HUDEP-2 (cell line): ENCODE measurements around the gene SLC13A3.

Experiments used
- DNase-seq, 76 experiments: peaks; one replicate each; lab custom pipeline; 2025; ENCODE audit not compliant: unreplicated experiment in 76 of 76; lab: John Stamatoyannopoulos, UW

SLC13A3 gene

DNA sequence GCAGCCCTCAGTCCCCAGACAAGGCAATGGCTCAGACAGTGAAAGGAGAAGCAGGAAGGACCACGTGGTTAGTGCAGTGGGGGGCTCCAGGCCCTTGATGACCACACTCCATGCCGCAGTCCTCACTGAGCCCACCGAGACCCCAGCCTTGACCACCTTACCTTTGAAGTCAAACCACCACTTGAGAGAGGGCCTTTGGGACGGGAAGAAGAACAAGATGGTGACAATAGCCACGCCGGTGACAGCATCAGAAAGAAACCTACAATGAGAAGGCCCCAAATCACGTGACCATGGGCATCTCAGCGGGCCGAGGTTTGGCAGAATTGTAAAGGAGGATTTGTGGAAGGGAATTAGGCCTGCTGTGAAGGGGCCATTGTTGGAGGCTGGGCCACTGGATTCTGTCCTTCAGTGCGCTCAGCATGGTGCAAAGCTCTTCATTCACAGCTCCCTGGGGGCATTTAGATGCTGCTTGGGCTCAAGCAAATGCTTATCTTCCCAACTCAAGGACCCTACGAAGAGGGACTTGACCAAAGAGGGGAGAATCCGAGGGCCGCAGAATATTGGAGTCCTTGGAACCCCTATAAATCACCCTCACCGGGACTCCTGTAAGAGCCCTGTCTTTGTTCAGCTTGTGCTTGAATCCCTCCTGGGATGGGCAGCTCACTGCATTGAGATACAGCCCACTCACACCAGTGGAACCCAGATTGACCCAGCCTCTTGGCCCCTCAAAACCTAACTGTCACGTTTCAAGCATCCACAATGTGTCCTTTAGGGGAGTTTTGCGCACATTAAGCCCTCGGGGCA is 67.6 kb downstream of the SLC13A3 start:
- no peak for DNase-seq

GRCh38 chr20:46582648-46583047 is 68.6 kb downstream of the SLC13A3 start:
- no peak for DNase-seq

GRCh38 chr20:46581391-46581790 is 69.9 kb downstream of the SLC13A3 start:
- no peak for DNase-seq

- no peak for DNase-seq
Measured at GRCh38 chr20:46580613-46581205, 70.5 kb downstream of the SLC13A3 start.

GRCh38 chr20:46578745-46579144 is 72.5 kb downstream of the SLC13A3 start:
- DNase-seq: no peak

DNA sequence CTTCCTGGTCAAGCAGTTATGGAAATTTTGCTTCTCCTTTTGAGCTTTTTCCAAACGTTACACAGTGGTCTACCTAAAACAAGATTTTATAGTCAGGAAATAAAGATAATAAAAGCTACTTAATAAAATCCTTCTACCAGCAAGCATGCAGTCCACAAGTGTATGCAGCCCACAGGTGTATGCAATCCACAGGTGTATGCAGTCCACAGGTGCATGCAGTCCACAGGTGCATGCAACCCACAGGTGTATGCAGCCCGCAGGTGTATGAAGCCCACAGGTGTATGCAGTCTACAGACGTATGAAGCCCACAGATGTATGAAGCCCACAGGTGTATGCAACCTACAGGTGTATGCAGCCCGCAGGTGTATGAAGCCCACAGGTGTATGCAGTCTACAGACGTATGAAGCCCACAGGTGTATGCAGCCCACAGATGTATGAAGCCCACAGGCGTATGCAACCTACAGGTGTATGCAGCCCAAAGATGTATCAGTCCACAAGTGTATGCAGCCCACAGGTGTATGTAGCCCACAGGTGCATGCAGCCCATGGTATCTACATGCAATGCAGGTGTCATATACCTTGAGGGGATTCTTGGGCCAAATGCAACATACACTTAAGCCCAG is 74.4 kb downstream of the SLC13A3 start:
- no peak for DNase-seq

DNA sequence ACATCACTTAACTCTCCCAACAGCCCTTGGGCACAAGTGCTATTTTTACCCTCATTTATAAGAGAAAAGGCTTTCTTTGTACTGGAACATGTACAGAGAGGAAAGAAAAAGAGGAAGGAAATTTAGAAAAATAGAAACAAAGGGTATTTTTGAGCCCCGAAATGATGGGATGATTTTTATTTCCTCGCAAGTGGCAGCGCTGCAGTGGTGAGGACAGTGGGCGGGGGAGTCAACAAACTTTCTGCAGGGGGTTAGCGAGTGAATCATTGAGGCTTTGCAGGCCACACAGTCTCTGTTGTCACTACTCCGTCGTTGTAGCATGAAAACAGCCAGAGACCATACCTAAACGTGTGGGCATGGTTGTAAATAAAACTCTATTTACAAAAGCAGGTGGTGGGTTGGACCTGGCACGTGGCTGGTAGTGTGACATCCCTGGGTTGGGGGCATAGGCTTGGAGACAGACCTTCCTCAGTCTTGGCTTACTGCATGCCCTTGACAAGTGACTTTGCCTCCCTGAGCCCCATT is 75.3 kb downstream of the SLC13A3 start:
- no peak for DNase-seq

DNA sequence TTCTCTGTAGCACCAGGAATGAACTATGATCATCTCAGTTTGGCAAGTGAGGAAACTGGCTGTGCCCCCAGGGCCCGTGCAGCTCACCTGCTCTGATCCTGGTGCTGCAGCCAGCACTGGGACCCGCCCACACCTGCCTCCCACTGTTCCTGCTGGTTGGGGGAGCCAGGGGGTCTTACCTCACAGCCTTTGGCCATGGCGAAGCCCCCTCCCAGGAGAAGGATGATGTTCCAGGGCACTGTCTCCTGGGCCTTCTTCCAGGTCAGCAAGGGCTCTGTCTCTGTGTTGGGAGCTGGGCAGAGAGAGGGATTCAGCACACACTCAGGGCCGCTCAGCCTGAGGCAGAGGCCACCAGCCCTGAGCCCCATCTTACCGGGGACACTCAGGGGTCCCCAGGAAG is 75.9 kb downstream of the SLC13A3 start:
- no peak for DNase-seq

- DNase-seq: no peak
Measured at GRCh38 chr20:46573788-46574584, 77.3 kb downstream of the SLC13A3 start.

DNA sequence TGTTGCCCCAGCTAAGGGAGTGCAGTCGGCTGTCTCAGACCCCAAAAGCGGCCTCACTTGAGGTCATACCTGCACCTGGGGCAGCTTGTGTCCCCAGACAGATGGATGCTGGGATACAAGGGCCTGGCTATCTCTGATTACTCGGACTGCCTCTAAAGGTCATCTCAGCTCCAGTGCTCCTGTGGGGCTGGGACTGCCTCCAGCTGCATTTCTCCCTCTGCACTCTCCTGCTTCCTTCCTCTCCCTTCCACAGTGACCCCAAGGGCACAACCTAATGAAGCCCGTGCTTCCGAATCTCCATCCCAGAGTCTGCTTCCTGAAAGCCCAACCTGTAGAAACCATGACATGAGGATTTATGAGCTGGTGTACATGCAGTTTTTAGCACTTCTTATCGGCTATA is 78.0 kb downstream of the SLC13A3 start:
- DNase-seq: no peak

GRCh38 chr20:46572790-46573189 is 78.5 kb downstream of the SLC13A3 start:
- DNase-seq: no peak

DNA sequence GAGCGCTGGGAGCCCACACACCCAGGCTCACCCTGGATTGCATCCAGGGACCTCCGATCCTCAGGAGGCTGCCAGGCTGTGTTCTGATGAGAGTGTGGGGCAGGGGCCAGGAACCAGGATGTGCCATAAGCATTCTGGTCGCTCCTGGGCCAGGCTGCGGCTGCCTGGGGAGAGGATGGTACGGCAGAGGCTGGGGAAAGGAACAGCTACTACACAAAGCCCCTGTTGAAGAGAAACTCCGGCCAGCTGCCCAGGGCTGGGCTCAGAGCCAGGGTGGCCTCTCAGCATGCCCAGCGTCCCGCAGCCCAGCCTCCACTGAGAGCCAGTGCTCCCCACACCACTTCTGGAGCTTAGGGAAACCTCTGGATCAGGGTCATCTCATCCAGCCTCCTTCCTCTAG is 79.1 kb downstream of the SLC13A3 start:
- no peak for DNase-seq

DNA sequence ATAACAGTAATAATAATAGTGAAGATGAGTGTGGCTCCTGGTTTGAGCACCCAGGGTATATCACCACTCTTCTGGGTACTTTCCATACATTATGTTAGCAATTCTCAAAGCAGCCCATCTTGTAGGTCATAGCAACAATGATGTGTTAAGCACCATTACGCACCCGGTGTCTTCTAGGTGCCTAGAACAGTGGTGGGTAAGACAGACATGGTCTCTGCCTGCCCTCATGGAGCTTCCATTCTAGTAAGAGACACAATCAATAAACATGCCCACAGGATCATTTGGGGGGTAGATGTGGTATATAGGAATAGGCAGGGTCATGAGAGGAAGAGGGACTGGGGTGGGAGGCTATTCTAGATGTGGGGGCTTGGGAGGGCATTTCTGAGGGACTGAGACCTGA is 79.8 kb downstream of the SLC13A3 start:
- DNase-seq: no peak

GRCh38 chr20:46570956-46571355 is 80.3 kb downstream of the SLC13A3 start:
- DNase-seq: no peak

GRCh38 chr20:46569961-46570360 is 81.3 kb downstream of the SLC13A3 start:
- no peak for DNase-seq

DNA sequence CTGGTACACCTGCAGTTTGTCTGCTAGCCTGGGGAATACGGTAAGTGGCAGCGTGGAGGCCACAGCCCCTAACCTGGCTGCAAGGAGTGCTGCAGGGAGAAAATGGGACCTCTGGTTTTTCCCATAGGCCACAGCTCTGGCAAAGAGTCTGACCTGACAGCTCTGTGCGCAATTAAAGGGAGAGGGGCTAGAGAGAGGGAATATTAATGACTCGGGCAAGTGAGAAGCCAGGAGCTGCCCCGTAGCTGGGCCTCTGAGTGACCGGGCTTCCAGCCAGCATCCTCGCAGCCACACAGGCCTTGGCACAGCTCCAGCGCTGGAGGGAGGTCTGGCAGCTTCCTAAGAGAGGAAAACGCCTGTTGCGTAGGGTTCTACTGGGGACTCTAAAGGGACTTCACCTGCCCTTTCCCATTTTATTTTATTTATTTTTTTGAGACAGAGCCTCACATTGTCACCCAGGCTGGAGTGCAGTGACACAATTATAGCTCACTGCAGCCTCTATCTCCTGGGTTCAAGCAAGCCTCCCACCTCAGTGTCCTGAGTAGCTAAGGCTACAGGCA is 82.6 kb downstream of the SLC13A3 start:
- peak in 56 of 76 experiments; percentile 2 to 86 (median 26) for DNase-seq

- DNase-seq: no peak
Measured at GRCh38 chr20:46566125-46566524, 85.1 kb downstream of the SLC13A3 start.

DNA sequence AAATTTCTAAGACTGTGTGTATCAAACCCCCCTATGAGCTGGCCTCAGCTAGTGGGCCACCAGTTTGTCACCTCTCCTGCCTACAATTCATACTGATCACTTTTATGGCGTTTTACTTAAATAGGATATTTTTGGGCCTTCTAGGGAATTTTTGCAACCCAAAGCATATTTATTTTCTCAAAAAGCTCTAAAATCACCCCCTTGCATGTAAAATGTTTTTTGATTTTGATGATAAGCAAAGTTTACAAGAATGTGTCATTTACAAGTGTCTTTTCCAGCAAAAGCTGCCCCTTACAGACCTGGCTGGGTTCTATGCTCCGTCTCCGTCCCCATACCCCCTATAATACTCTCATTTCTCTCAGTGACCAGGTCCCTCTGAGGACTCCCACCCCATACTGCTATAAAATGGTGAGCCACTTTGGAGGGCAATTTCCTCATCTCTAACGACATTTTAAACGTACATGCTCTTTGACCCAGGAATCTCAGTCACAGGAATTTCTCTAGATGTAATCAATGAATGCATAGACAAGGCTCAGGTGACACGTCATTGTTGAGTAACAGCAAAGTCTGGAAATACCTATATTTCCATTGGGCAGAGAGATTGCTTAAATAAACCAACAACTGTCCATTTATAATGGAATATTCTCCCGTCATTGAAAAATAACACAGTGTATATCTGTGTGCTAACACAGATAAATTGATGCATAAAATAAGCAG is 86.9 kb downstream of the SLC13A3 start:
- DNase-seq: no peak

DNA sequence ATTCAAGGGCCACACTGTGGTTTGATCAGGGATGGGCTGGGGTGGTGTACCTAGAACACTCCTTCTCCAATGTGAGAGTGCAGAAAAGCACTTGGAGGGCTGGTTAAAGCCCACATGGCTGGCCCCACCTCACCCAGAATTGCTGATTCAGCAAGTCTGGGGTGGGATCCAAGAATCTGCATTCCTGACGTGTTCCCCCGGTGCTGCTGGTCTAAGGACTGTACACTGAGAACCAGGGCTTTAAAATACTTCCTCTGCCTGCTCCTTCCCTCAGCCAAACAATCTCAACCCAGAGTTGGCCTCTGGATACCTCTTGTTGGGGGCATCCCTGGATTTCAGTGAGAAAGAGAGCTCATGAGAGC is 87.4 kb downstream of the SLC13A3 start:
- DNase-seq: peak in 8 of 76 experiments; percentile 1 to 27 (median 8)
